ENCODE measurements around the gene GRIK5.
"Not testable (repeated sequence)": the region's sequence is repeated elsewhere in the genome, so short reads cannot be mapped to it uniquely, and the experiment has no call there.

GRIK5 gene

DNA sequence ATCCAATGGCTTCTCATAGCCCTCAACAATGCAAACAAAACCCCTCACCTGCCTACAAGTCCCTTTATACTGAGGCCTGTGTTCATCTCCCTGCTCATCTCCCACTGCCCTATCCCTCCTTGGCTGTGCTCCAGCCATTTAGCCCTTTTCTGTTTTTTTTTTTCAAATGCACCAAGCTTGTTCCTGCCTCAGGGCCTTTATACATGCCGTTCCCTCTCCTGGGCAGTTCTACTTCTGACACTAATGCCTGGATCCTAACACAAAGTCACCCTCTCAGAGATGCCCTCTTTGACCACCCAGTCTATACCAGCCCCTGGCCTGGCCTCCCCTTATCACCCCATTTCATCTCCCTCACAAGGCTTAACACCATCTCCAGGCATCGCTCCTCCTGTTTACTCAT, 32.9 kb upstream of the GRIK5 start:
- TF ChIP-seq, protein P1, sequence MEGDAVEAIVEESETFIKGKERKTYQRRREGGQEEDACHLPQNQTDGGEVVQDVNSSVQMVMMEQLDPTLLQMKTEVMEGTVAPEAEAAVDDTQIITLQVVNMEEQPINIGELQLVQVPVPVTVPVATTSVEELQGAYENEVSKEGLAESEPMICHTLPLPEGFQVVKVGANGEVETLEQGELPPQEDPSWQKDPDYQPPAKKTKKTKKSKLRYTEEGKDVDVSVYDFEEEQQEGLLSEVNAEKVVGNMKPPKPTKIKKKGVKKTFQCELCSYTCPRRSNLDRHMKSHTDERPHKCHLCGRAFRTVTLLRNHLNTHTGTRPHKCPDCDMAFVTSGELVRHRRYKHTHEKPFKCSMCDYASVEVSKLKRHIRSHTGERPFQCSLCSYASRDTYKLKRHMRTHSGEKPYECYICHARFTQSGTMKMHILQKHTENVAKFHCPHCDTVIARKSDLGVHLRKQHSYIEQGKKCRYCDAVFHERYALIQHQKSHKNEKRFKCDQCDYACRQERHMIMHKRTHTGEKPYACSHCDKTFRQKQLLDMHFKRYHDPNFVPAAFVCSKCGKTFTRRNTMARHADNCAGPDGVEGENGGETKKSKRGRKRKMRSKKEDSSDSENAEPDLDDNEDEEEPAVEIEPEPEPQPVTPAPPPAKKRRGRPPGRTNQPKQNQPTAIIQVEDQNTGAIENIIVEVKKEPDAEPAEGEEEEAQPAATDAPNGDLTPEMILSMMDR (IDR thresholded peaks at IDR 0.05; ENCODE audit: insufficient read depth, missing control alignments): no peak
- no peak for DNase-seq (ENCODE audit: insufficient read length, low spot score)
- no peak for FAIRE-seq

- FAIRE-seq; DNase-seq (ENCODE audit: insufficient read length, low spot score): not testable (repeated sequence)
These were observed 30.2 kb upstream of the GRIK5 start for GRCh38 chr19:42100241-42100640.

DNA sequence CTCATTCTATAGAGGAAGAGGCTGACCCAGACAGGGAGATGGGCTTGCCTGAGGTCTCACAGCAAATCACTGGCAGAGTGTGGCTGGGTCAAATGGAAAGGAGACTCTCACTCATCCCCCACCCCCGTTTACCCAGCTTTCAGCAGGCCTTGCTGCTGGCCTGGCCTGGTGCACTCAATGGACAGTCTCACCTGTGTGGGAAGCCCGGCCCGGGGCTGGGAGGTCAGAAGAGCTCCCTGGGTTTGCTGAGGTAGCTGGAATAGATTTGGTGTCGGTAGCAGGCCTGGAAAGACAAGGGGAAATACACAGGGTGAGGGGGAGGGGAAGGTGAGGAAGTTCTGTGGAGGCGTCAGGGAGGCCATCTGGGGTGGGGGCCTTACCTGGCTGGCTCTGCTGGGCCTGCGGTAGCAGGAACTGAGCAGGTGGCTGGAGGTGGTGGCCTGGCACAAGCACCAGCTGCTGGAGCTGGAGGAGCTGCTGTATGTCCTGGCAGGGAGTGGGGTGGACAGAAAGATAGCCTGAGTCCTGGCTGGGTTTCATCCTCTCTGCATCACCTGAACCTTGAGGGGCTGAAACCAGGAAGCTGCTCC, 29.4 kb upstream of the GRIK5 start:
- FAIRE-seq (no peak), DNase-seq (ENCODE audit: insufficient read length, low spot score) (no peak)
- TF ChIP-seq, protein P1 (IDR thresholded peaks at IDR 0.05; ENCODE audit: insufficient read depth, missing control alignments): no peak

- DNase-seq (ENCODE audit: insufficient read length, low spot score) (no peak), FAIRE-seq (no peak)
- TF ChIP-seq, protein P1 (IDR thresholded peaks at IDR 0.05; ENCODE audit: insufficient read depth, missing control alignments): no peak
These were observed 28.8 kb upstream of the GRIK5 start for GRCh38 chr19:42098781-42099180.

DNA sequence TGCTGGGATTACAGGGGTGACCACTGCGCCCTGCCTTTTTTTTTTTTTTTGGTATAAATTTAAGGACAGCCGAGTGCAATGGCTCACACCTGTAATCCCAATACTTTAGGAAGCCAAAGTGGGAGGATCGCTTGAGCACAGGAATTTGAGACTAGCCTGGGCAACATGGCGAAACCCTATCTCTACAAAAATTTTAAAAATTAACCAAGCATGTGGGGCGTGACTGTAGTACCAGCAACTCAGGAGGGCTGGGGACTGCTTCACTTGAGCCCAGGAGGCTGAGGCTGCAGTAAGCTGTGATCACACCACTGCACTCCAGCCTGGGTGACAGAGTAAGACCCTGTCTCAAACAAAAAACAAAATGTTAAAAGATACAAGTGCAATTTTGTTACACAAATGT, 27.5 kb upstream of the GRIK5 start:
- TF ChIP-seq, protein P1 (IDR thresholded peaks at IDR 0.05; ENCODE audit: insufficient read depth, missing control alignments): no peak
- FAIRE-seq (no peak), DNase-seq (ENCODE audit: insufficient read length, low spot score) (no peak)

GRCh38 chr19:42096255-42096837, 26.3 kb upstream of the GRIK5 start:
- TF ChIP-seq, protein P1 (IDR thresholded peaks at IDR 0.05; ENCODE audit: insufficient read depth, missing control alignments): no peak
- FAIRE-seq (no peak), DNase-seq (ENCODE audit: insufficient read length, low spot score) (no peak)

GRCh38 chr19:42095814-42096230, 25.8 kb upstream of the GRIK5 start:
- TF ChIP-seq, protein P1 (IDR thresholded peaks at IDR 0.05; ENCODE audit: insufficient read depth, missing control alignments): no peak
- no peak for DNase-seq (ENCODE audit: insufficient read length, low spot score)
- FAIRE-seq: no peak
